ENCODE measurements around the gene GRIK2.
"Not testable (repeated sequence)": the region's sequence is repeated elsewhere in the genome, so short reads cannot be mapped to it uniquely, and the experiment has no call there.

The GRIK2 gene

DNA sequence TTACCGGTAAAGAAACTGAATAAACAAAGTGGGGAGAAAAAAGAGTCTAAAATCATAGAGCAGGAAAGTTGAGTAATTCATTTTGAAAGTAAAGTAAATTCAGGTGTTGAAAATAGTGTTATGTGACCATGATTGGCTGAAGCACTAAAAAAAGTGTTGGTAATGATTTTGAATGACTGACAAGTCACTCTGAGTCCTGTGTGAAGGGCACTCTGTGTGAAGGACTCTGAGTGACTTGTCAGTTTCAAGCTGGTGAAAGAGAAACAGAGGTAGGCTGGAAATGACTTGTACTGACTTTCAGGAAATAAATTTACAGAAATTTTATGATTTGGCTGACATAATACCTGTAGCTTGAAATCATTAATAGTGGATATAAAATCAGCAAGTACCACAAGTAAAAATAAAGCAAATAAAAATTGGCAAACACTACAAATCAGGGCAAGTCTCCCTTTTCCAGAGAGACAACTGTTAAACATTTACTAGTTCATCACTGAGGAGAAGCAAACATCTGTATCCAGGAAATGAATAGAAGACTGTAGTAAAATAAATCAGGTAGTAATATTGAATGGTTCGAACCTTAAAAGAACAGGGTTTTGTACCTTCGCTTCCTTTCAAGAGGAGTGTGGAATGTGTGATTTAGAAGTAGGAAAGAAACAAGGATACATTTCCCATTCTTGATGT lies 630.6 kb downstream of the GRIK2 start:
- DNase-seq (ENCODE audit: low spot score): no peak

- no peak for DNase-seq (ENCODE audit: low spot score)
These were observed 633.1 kb downstream of the GRIK2 start for GRCh38 chr6:102026649-102027048.

- DNase-seq (ENCODE audit: low spot score): no peak
These were observed 634.7 kb downstream of the GRIK2 start for GRCh38 chr6:102028176-102028575.

DNA sequence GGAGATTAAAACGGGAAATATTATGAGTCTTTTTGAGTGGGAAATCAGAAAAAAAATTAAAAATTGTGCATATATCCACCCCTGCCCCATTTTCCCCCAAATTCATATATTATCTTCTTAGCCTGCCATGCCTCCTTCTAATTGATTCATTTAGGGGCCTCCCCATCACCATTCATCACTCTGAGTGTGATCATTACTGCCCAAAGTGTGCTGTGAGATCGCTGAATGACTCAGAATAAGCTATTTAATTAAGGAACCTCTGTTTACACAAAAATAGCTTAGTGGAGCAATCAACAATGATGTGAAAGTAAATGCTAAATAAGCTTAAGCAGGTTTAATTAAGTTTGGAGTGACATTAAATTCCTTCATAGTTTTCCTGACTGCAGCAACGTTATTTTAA lies 645.5 kb downstream of the GRIK2 start:
- no peak for DNase-seq (ENCODE audit: low spot score)

DNA sequence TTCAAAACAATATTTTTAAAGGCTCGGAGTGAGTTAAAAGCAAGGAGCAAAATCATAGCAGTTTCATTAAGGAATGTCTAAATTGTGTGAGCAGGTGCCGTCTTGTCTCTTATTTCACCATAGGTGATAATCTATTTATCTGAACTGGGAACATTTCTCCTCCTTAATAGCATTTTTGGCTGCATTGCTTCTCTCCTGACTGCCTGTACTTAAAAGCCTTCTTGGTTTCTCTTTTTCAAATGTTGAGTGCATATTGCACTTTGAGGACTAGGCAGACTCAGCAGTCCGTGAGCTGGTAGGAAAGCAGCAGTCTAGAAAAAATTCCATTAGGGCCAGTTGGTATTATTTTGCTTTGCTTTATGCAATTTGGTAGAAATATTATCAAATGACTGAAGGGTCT lies 645.9 kb downstream of the GRIK2 start:
- DNase-seq (ENCODE audit: low spot score): no peak

DNA sequence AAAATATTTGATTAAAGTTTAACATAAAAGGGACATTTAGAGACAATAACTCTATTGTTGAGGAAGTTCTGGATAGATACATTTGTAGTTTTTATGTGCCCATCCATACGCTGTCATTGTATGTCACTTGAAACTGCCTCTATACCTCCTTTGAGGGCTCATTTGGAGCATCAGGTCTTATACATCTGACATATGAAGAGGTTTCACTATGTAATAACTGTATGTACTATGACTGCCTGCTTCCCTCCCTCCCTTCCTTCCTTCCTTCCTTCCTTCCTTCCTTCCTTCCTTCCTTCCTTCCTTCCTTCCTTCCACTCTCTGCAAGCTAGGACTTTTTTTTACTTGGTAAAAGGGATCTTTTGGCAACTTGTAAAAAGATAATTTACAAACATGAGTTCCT lies 657.5 kb downstream of the GRIK2 start:
- no peak for DNase-seq (ENCODE audit: low spot score)

GRCh38 chr6:102051720-102052119 lies 658.2 kb downstream of the GRIK2 start:
- DNase-seq (ENCODE audit: low spot score): no peak

GRCh38 chr6:102064142-102064541 lies 670.6 kb downstream of the GRIK2 start:
- no peak for DNase-seq (ENCODE audit: low spot score)

GRCh38 chr6:102066301-102066700 lies 672.8 kb downstream of the GRIK2 start:
- DNase-seq (ENCODE audit: low spot score): no peak

DNA sequence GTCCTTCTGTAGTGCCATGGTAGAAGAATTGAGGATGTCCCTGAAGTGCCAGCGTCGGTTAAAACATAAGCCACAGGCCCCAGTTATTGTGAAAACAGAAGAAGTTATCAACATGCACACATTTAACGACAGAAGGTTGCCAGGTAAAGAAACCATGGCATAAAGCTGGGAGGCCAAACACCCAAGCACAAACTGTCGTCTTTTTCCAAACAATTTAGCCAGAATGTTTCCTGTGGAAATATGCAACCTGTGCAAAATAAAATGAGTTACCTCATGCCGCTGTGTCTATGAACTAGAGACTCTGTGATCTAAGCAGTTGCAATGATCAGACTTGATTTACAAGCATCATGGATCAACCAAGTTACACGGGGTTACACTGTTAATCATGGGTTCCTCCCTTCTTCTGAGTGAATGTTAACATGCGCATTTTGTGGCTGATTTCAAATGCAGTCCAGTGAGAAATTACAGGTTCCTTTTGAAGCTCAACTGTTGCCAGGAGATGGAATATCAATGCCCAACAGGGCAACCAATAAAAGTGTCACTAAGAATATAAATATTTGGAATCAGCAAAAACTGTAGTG lies 674.9 kb downstream of the GRIK2 start:
- DNase-seq (ENCODE audit: low spot score): no peak

GRCh38 chr6:102075539-102075938 lies 682.0 kb downstream of the GRIK2 start:
- DNase-seq (ENCODE audit: low spot score): peak; percentile 15

GRCh38 chr6:102085257-102085656 lies 691.7 kb downstream of the GRIK2 start:
- no peak for DNase-seq (ENCODE audit: low spot score)

DNA sequence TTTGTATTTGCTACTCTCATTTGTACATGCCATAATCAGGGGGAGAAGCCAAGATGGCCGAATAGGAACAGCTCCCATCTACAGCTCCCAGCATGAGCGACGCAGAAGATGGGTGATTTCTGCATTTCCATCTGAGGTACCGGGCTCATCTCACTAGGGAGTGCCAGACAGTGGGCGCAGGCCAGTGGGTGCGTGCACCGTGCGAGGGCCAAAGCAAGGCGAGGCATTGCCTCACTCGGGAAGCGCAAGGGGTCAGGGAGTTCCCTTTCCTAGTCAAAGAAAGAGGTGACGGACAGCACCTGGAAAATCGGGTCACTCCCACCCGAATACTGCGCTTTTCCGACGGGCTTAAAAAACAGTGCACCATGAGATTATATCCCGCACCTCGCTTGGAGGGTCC lies 694.7 kb downstream of the GRIK2 start:
- DNase-seq (ENCODE audit: low spot score): not testable (repeated sequence)

GRCh38 chr6:102114402-102114801 lies 720.9 kb downstream of the GRIK2 start:
- peak; percentile 15 for DNase-seq (ENCODE audit: low spot score)

DNA sequence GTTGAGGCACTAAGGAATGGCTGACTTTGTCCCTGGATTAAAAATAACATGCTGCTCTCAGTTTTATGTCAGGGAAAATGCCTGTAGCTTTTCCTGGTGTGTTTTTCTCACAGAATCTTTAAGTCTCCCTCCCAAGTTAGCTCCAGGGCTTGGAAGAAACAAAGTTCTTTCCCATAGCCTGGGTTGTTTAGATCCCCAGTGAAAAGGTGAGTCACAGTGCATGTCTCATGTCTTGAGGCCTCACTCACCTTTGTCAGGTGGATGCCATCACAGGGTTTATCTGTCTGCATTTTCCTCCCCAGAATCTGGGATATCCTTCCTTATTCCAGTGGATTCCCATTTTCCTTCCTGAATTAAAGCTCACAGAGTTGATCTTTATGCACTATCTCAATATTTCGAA lies 722.4 kb downstream of the GRIK2 start:
- no peak for DNase-seq (ENCODE audit: low spot score)

DNA sequence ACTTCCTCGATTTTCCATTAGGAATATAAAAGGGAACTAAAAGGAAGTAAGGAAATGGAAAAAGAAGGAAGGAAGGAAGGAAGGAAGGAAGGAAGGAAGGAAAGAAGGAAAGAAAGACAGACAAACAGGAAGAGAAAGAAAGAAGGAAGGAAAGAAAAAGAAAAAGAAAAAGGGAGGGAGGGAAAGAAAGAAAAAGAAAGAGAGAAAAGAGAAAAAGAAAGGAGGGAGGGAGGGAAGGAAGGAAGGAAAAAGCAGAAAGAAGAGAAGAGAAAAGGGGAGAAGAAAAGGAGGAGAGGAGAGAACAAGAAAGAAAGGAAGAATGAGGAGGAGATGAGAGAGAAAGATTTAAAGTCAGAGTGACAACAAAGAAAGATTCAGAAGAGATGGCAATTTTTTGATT lies 724.5 kb downstream of the GRIK2 start:
- DNase-seq (ENCODE audit: low spot score): no peak

All from HuH-7 (cell line).